HG02943 (cell line): Measurements from ENCODE around the gene ABCC1.

Source experiments
- ATAC-seq: cut with Tn5 transposase; IDR thresholded peaks from one replicate; pipeline ENCODE4 v1.9.1; 2021; ENCODE audit warnings: mild to moderate bottlenecking, low read depth, moderate library complexity; ENCODE audit not compliant: unreplicated experiment

The ABCC1 gene

DNA sequence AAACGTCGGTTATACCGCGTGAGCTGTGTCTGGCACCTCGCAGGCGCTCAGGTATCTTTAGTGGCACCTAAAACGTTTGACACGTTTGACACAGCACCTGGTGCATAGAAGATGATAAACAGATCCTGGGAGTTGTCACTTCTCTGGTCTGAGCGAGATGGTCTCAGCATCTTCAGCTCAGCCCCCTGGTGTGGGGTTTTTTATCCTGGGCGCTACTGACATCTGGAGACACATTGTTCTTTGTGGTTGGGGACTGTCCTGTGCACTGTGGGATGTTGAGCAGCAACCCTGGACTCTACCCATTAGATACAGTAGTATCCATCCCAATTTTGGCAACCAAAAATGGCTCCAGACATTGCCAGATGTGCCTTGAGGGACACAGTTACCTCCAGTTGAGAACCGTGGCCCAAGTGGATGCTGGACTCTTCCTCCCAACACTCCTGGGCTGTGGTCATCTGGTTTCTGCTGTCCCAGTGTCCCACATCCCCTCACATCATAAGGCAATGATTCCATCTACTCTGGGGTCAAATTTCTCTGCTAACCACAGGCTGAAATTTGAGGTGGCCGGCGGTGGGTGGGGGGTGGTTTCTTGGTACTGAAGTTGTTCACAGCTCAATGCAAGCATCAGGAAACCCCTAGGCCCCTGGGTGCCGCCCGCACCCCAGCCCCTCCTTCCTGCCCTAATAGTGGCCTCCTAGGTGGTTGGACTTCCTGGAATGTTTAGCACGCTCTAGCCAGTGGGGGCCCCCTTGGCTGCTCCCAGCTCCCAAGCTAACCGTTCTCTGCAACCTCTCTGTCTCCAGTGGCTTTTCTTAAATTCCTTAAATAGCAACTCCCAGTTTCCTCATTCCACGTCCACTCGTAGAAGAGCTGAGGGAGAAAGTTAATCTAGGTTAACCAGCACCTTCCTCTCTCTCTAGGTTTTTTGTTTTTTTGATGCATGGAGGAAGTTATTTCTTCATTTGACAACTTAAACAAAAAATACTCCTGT lies 124.8 kb downstream of the ABCC1 start:
- ATAC-seq: no peak

DNA sequence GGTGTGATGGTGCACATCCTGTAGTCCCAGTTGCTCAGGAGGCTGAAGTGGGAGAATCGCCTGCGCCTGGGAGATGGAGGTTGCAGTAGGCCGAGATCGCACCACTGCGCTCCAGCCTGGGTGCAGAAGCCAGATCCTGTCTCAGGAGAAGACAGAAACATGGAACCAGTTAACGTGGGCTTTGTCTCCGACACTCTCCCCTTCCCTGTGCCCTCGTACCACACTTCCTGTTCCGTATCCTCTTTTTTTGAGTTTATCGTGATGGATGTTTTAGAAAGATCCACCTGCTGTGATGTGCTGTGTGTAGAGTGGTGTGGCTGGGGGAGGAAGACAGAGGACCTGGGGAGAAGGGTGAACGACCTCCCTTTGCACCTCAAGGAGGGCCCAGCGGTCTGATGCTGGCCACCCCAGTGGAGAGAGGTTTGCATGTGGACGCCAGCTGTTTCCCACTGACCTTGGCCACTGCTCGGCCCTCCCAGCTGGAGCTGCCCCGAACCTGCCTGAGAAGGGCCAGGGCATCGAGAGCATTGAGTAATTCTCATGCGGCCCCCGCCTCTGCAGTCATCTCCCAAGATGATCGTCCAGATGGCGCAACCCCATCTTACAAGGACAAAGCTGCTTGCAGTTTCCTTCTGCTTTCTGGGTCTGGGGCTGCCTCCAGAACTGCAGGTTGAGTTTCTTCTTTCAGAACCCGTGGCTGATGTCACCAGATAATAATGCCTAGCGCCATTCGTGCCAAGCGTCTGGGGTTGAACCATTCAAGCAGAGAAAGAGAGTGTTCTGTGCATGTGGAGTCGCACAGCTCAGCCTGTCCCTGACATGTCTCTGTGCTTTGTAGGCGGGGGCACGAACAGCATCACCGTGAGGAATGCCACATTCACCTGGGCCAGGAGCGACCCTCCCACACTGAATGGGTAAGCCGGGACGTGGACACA lies 126.3 kb downstream of the ABCC1 start:
- ATAC-seq: no peak

DNA sequence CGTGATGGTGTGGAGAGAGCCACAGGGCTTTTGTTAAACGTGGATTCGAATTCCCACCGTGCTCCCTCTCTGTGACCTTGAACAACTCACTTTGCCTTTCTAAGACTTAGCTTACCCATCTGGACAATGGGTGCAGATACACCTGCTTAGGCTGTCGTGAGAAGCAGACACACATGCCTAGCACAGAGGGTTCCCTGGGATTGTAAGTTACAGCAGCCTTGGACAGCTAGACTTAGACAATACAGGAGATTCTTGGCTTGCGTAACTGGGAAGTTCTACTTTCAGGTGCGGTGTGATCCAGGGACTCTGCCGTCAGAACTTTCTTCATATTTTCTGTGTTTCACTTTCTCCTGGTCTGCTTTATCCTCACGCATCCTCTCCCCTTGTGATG lies 127.0 kb downstream of the ABCC1 start:
- no peak for ATAC-seq

DNA sequence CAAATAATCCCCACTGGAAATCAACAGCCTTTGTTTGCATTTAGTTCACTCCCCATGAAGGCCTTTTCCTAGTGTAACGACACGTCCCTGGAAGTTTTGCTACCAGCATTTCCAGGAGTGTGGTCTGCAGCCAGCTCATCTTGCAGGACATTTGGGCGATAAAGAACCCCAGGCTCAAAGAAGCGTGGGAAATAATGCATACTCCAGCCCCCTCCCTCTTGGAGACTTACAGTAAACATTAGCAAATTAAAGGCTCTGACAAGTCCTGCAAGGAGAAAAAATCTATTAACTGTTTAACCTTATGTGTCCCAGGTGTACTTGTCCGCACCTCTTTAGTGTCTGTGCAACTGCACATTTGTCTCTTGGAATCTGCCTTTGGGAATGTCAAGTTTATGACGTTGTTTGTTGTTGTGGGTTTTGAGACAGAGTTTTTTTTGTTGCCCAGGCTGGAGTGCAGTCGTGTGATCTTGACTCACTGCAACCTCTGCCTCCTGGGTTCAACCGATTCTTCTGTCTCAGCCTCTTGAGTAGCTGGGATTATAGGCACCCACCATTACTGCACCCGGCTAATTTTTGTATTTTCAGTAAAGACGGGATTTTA lies 131.1 kb downstream of the ABCC1 start:
- no peak for ATAC-seq

GRCh38 chr16:16081141-16081540 lies 131.7 kb downstream of the ABCC1 start:
- no peak for ATAC-seq

- ATAC-seq: no peak
These were observed 132.8 kb downstream of the ABCC1 start for GRCh38 chr16:16082255-16082654.

DNA sequence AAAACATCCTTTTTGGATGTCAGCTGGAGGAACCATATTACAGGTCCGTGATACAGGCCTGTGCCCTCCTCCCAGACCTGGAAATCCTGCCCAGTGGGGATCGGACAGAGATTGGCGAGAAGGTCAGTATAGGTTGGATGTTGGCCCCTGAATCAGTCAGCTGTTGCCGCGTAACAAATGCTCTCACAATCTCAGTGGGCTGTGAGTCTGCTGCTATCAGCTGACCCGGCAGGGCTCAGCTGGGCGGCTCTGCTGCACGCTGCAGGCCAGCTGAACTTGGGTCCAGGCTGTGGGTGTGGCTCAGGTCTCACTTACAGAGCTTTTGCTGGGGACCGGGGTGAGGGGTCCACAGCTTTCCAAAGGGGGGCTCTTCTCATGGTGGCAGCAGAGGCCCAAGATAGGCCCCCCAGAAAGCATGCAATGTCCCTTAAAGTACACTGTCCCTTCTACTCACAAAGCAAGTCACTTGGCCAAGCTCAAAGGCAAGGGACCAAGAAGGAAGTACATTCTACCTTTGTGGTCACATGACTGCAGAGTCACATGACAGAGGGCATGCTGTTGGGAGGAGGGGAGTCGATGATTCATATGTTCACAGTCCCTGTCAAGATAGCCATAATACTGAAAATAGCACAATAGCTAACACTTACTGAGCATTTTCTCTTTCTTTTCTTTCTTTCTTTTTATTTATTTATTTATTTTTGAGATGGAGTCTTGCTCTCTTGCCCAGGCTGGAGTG lies 134.2 kb downstream of the ABCC1 start:
- ATAC-seq: no peak

DNA sequence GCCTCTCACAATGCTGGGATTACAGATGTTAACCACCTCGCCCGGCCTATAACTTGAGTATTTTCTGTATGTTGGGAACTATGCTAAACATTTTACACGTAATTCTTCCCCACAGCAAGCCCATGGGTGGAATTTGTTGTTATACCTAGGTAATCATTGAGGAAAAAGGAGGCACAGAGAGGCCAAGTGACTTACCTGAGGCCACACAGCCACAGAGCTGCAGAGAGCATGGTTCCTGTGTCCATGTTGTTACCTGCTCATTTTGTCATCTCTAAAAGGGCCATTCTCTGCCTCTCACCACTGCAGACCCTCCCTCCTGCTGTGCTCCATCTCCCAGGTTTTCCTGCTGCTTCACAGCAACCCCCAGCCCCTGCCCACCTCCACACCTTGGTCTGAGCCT lies 135.5 kb downstream of the ABCC1 start:
- no peak for ATAC-seq

GRCh38 chr16:16086653-16087446 lies 137.4 kb downstream of the ABCC1 start:
- no peak for ATAC-seq

DNA sequence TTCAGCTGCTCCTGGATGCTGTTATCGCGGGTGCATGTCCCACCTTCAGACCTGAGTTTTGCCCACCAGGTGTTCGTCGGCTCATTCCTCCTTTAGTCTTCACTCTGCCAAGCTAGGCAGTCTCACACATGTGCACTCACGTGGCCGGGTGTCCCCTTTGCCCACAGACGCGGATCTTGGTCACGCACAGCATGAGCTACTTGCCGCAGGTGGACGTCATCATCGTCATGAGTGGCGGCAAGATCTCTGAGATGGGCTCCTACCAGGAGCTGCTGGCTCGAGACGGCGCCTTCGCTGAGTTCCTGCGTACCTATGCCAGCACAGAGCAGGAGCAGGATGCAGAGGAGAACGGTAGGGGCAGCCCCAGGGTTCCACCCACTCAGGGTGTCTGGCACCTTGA lies 140.8 kb downstream of the ABCC1 start:
- ATAC-seq: no peak

GRCh38 chr16:16092925-16093627 lies 143.7 kb downstream of the ABCC1 start:
- no peak for ATAC-seq

DNA sequence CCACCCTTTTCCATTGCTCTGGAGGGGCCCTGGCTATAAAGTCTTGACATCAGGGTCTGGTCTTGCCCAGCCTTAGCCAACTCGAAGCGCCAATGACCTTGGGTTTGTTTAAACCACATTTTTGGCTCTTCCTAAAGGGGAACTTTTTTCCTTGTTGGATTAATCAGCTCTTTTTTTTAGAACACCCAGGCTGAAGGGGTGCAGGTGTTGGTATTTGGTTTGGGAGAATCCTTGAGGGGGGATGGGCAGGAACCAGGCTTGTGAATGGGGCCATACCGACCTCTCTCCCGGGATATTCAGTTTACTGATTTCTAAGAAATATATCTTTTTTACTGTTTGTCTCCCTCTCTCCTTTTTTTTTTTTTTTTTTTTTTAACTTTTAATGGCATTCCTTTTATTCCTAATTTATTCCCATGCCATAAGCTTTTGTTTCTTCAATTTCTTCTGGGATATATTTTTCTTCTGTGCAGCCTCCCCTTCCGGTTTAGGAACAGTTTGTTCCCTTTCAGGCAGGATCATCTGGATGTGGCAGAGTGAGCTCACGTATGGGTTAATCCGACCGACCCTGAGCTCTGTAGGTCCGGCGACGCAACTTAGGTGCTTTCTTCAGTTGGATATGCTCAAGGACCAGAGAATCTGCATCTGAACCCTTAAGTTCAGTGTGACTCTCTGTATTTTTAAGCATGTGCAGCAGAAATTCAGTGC lies 144.4 kb downstream of the ABCC1 start:
- ATAC-seq: no peak

DNA sequence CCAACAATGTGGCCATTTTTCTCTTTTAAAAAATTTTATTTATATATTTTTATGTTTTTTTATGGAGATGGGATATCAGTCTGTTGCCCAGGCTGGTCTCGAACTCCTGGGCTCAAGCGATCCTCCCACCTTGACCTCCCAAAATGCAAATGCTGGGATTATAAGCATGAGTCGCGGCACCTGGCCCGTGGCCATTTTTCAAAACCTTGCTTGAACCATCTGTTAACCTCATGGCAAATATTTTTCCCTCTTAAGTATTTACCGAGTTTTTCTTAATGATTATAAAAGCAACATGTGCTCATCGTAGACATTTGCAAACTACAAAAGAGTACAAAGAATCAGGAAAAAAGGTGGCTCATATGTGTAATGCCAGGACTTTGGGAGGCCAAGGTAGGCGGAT lies 146.2 kb downstream of the ABCC1 start:
- ATAC-seq: no peak

DNA sequence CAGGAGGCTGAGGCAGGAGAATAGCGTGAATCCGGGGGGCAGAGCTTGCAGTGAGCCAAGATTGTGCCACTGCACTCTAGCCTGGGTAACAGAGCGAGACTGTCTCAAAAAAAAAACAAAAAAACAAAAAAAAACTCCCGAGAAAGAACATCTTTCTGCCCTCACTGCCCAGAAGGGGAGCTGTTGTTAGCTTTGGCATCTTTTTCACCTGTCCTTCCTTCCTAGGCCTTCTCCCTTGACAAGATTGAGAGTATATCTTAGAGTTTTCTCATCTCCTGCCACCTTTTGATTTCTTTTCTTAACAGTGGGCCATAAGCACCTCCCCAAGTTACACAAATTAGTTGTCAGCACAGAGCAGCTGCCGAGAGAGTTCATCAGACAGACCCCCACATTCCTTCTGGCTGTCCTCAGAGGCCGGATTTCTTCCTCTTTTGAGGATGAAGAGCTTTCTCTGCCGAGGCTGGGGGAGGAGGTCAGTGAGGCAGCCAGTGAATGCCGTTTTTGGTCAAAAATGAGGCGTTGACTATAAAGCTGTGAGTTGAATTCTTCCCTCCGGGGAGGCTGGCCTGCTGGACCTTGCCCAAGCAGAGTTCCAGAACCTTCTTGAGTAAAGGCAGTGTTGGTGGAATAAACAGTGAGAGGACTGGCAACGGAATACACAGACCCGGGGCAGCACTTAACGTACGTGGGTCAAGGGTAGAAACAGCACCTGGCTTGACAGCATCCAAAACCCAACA lies 146.9 kb downstream of the ABCC1 start:
- no peak for ATAC-seq

GRCh38 chr16:16096858-16097213 lies 147.4 kb downstream of the ABCC1 start:
- ATAC-seq: no peak

DNA sequence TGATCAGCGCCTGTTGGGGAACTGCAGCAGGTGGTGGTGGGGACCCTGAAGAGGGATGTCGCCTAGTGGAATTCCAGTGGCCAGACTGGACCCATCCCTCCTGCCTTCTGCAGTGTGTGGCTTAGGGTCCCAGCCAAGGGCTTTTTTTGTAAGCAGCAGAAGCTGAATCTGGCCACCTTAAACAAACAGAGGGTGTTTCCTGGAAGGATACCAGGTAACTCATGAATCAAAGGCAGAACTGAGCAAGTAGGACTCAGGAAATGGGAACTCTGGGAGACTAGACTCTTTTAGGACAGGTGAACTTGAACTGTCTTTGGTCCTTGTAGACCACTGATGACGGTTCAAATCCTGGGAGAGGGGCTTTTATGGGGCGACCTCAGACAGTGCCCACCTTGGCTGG lies 149.9 kb downstream of the ABCC1 start:
- no peak for ATAC-seq

GRCh38 chr16:16100631-16101030 lies 151.2 kb downstream of the ABCC1 start:
- ATAC-seq: no peak

DNA sequence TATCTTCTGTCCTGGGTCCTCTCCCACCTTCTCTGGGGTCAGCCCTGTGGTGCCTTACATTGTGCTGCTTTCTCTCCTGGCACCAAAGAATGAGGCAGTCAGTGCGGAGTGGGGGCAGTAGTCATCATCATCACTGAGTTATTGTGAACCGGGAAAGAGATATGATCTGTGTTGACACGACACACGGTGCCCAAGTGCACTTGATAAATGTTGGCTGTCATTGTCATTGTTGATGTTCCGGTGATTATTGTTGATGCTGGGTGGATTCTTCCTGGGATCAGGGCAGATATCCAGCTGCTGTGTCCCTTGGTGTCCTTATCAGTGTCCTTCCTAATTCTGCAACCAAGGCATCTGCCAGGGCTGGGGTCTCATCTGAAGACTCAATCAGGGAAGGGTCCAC lies 152.2 kb downstream of the ABCC1 start:
- ATAC-seq: no peak
